ENCODE results near the gene MLLT3.
A peak's percentile ranks its signal among the peaks of the same experiment; 100 is the strongest.

The MLLT3 gene

DNA sequence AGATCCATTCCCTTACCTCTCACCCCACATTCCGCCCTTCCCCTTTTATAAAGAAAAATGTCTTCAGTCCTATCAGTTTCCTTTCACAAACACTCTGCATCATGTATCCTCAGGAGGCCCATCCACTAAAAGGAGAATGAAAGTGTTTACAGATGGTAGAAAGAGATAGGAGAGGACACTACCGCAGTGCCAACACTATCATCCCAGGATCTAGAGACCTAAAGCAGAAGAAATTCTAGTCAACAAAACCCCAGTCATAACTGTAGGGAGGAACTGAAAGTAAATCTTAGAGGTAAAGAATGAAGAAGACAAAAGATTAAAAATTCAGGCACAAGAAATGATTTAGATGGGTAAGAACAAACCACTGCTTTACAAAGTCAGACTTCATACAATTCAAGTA, 114.1 kb downstream of the MLLT3 start:
- peak; percentile 67 for DNase-seq

DNA sequence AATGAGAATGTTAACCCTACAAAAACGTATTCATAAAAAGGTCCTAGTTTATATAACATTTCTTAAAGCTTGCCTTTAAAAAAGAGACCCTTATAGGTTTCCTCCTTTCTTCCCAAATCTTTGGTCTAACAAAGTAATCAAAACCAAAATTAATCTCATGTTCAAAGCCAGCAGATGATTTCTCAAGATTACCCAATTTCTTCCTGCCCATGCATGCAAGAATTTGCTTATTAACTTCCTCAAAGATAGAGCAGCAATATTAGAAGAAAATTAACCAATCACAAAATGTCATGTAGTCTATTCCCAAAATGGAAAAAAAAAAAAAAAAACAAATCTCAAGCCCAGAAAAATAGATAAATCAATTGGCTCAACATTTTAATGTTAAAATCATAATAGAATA, 114.9 kb downstream of the MLLT3 start:
- DNase-seq = no peak

DNA sequence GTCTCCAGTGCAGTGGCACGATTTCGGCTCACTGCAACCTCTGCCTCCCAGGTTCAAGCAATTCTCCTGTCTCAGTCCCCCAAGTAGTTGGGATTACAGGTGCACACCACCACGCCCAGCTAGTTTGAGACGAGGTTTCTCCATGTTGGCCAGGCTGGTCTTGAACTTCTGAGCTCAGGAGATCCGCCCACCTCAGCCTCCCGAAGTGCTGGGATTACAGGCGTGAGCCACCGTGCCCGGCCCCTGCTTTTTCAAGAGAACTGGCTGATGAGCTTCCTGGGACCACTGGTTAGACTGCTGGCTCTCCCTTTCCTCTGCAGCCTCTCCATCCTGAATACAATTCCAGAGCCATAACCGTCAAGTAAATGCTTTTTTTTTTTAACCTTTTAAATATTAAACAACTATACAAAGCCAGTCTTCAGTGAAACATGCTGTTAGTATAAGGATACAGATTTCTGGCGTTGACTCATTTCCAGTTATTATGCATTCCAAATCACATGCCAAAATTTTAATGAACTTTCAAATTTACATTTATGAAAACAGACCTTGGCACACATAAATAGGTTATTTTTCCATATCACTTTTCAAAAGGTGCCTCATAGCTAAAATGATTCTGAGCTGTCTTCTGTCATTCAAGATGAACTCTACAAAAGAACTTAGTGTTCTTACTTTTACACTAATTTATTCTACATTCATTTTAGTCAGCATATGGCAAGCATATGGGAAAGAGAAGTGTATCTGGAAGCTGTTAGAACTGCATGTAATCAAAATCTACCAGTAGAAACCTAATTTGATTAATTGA, 116.0 kb downstream of the MLLT3 start:
- DNase-seq = no peak

DNA sequence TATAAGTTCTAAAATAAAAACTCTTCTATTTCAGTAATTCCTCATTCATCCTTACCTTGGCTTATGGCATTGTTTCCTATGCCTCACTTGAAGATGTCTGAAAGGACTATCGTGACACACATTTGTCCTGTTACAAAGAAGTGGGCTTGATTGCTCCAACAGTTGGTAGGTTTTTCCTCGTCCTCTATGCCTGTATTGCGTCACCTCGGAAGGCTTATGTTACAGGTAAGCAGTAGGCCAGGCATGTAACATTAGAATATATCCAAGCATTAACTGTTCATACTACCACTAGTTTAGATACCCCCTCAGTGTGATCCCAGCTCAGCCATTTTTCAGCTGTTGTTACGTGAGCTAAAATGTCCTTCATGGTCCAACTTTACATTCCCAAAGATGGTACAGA, 116.7 kb downstream of the MLLT3 start:
- DNase-seq = no peak

DNA sequence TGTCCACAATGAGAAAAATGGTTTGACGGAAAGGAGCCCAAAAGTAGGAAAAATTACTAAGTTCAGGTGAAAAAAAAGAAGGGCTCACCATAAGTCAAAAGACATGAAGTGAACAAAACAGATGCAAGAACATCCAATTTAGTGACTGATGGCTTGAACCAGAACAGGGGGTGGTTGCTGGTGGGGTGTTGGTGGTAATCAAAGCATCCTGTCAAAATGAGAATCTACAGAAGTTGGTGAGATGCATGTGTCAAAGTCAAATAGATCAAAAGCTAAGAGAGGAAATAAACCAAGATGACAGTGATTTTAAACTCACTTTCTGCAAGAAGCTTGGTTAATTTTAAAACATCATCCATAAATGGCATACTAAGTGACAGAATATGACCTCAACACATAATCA, 117.4 kb downstream of the MLLT3 start:
- peak; percentile 26 for DNase-seq

DNA sequence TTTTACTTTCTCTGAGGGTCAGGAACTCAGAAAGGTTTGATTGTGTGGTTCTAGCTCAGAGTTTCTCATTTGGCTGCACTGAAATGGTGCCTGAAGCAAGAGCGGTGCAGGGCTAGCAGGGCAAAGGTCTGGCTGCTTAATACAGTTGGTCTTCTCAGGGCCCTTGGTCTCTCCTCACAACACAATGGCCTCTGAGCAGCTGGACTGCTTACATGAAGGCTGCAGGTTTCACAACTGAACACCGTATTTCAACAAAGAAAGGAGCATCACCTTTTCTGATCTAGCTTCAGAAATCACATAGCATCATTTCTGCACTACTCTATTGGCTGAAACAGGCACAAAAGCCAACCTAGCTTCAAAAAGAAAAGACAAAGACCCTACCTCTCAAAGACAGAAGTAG, 122.2 kb downstream of the MLLT3 start:
- DNase-seq = no peak

DNA sequence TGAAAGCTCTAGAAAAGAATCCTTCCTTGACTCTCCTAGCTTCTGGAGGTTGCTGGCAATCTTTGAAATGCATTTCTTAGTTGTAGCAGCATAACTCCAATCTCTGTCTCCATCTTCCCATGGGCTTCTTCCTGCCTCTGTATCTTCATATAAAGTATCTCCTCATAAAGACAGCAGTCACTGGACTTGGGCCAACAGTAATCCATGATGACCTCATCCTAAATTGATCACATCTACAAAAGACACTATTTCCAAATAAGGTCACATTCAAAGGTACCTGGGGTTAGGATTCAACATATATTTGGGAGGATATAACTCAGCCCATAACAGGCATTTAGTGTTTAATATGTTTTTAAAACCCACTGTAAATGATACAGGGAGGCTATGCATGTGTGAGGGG, 123.3 kb downstream of the MLLT3 start:
- DNase-seq = no peak

DNA sequence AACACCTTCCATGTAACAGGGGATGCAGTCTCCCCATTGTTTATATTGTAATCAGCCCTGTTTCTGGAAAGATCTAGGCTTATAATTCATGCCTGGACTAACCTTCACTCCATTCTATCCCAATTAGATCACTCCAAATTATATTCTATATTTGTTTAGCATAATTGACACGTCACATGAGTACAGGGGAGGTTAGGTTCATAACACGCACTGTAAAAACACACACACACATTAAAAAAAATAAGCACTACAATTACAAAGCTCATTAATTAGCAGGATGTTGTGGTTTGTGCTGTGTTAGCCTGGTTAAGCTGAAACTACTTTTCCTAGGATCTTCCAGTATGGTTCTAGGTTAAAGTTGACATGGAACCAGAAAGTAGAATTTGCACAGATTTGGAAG, 126.0 kb downstream of the MLLT3 start:
- DNase-seq = no peak

DNA sequence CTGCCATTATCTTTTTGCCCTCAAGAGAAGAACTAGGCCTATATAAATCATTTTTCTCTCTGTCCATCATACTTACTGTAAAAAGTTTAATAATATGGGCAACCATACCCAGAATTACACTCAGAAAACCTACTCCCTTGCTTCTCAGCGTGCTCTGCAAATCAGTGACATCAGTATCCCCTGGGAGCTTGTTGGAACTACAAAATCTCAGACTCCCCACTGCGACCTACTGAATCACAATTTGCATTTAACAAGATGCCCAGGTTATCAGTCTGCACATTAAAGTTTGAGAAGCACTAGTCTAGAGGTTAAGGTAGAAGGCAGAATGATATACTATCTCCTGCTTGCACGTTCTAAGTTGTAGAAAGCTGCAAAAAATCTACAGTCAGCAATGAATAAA, 127.2 kb downstream of the MLLT3 start:
- DNase-seq = no peak

DNA sequence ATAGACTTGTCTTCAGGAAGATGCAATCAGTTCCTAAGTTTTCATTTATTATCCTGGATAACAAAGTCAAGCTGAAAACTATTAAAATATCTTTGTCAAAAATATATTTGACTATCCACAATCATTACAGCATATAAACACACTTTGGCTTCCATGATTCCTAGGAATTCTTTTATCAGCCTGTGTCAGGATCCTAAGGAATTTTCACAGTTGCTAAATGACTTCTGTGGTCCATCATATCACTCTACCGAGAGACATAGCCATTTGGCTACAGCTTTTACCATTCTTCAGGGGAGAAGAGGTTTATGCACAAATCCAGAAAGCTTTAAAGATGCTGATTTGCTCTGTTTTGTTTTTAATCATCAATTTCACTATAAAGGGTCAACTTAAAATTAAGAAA, 128.3 kb downstream of the MLLT3 start:
- DNase-seq = no peak

DNA sequence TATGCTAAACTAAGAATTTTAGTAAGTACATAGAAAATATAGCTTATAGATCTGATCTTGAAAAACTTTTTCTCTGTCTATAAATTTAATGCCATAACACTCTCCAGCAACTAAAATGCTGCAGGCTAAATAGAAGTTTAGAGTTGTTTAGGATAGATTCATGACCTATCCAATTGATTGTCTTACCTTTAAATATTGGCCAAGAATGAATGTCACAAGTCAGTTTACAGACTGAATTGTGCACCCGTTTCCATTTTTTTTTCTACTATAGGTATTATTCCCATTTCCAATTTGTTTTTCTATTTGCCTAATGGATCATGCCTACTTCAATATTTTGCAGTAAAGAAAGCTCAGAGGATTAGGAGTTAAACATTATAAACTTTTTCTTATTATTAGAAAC, 129.5 kb downstream of the MLLT3 start:
- DNase-seq = no peak

DNA sequence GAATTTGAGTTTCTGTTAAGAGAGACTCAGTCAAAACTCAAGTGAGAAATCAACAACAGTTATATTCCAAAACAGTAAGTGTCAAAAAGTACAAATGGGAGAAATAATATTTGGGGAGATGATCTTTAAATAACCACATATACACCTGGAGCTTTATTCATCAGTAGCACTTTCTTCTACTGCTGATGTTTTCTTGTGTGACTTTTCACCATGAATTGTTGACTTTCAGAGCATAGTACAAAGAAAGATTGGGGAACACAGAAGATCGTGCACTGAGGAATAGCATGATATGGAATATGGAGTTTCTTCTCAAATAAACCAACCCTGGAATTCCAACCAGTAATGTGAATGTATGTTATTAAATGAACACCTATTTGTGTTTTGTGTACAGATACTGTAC, 130.7 kb downstream of the MLLT3 start:
- no peak for DNase-seq

DNA sequence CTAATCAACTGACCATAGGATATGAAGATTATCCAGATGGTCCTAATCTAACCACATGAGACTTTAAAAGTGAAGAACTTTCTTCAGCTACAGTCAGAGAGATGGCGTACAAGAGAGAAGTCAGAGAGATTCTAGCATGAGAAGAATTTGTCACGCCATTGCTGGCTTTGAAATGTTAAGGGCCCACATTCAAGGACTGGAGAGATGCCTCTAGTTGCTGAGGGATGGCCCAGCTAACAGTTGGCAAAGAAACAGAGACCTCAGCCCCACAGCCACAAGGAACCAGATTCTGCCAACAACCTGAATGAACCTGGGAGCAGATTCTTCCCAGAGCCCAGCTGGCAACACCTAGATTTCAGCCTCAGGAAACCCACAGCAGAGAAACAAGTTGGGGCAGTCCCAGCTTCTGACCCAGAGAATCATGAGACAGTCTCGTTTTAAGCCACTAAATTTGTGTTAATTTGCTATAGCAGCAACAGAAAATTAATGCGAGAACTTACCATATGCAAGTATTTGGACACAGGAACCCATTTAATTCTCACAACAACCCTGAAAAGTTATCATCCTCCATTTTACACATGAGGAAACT, 132.0 kb downstream of the MLLT3 start:
- DNase-seq = no peak

DNA sequence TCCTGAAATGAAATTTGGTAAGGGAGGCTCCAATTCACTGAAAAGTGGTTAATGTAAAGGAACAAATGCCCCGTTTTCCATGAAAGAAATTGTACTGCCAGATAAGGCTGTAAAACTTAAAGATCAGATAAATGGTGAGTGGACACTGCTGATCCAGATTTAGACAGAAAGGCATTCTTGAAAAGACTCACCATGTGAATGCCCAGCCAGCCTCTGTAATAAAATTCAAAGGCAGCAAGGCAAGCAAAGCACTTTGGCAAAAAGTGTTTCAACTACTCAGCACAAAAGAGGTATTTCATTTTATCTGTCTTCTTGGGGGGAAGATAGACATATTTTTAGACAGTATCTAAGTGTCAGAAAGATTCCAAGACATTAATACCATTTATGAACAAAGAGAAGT, 133.6 kb downstream of the MLLT3 start:
- DNase-seq = no peak

DNA sequence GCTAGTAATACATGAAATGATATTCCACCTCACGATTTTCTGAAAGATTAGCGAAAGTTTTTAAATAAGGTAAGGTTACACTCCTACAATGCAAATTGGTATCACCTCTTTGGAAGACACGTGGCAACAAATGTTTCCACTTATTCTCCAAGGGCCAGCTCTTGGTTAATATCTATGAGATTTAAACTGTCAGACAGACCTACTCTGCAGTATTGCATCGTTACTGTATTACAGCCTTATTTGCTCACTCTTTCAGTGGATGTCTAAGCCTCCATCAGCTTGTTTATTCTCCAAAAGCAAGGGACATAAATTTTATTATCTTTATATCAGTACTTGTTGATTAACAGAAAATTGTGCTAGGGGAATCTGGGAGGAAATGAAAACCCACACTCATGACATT, 135.7 kb downstream of the MLLT3 start:
- DNase-seq = no peak

DNA sequence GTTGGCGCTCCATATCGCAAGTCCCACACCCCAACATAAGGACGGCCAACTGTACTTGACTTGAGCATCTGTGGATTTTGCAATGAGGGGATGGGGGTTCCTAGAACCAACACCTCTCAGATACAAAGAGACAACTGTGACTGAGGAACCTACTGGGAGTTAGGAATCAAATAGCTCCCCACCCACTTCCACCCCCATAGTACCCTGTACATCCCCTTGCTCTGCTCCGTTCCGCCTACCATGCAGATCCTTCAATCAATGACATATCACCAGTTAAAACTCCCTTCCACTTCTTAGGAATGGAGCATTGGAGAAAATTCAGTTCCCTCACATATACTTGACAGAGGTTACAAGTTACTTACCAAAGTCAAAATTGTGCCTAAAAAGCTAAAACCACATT, 140.9 kb downstream of the MLLT3 start:
- no peak for DNase-seq

DNA sequence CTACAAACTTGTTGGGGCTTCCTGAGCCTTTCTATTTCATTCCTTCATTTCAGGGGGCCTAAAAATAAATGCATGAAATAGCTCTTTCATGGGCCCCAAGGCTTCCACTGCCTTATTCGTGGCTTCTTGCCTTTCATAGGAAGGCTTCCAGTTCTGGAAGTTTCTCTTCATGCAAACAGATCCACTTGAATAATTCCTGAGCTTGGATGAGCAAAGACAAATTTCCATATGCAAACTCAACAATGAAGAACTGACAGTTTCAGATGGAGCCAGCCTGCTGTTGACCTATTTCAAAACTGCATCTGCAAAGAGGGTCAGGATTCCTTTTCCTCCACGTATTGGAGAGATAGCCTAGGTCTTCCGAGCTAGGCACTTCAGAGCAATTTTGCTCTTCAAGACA, 142.1 kb downstream of the MLLT3 start:
- no peak for DNase-seq

DNA sequence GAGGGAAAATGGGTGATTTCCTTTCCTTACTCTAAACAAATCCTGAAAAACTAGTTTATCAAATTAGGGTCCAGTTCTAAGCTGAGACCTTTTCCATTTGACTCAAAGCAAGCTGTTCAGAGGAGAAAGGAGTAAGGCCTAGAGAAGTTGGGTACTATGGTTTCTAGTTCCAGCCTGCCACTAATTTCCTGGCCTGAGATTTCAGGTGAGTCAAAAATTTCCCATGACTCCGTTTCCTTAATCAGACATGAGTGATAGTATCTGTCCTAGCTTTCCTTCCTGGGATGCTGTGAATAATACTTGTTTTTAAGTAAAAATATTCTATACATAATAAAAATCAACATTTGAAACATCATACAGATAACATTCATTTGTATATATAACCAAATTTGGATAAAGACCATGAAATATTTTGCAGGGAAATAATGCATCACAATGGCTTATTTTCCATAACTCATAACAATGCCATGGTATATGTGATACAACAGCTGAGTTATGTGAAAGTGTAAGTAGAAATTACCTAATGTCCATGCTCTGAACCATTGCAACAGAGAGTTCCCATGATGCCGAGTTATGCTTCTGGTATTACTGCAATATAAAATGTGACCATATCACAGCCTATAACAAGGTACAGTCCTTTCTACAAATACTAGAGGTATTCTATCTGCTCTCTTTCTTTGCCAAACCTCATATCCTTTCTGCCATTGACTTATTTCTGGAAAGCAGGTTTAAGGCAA, 142.7 kb downstream of the MLLT3 start:
- DNase-seq = no peak

DNA sequence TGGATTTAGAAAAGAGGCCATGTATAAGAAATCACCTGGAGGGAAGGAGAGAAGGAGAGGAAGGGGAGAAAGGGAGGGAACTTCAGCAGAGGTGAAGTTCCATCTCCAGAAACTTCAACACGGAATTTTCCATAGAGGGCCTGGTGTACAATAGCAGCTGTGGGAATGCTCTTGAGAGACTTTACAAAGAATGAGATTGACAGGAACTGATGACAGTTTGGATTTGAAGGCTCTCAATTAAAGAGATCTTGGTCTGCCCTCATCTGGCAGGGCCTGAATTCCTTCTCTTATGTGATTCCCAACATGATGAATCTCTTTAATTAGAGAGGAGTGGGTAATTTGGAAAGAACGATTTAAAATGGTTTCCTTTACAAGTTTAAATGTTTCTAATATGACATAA, 143.5 kb downstream of the MLLT3 start:
- no peak for DNase-seq

DNA sequence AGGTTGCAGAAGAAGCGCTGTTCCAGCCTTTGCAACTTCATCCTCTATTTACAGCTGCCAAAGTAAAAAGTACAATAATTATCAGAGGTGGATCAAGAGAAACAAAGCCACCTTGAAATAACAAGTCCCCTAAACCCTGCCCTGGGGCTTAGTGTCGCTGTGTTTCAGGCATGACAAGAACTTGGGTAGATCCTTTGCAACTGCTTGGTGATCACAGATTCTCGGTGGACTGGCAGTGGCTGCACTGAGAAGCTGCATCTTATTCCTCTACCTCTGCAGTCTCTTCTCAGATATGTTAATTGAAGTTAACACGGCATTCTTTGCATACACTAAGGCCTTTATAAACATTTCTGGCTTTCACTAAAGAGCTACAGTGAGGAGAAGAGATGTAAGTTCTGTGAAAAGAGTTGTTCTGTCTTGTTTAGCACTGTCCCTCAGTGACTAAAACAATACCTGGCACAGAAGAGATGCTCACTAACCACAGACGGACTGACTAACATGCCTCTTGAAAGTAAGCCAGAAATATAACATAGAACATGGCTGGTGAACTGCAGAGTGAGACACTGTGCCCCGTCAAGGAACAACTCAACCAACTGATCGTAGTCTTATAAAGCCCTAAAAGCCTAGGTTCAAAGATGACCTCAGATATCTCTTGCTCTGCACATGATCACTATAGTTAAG, 144.2 kb downstream of the MLLT3 start:
- peak; percentile 1 for DNase-seq

DNA sequence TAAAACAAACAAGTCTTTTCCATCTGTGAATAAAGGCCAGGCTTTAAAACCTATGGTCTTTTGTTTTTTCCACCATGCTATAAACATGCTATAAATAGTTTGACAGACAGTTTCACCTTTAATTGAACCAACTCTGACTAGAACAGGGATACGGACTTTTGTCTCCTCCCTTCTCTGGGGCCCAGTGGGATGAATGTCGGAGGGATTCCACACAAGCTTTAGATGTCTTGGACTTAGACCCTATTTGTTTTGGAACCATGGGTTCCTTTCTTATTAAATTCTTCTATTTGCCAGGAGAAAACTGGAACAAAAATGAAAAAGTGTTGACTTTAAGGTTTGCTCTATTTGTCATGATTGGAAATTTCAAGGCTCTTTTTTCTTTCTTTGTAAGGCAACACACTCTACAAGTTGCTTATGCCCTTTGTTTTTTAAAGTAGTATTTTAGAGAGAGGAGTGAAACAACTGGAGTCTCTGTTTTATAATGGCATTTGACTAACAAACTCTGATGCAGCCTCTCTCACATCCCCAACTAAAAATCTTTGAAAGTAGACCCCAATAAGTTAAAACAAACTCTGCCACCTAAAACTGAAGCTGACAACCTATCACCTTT, 145.3 kb downstream of the MLLT3 start:
- DNase-seq = no peak

DNA sequence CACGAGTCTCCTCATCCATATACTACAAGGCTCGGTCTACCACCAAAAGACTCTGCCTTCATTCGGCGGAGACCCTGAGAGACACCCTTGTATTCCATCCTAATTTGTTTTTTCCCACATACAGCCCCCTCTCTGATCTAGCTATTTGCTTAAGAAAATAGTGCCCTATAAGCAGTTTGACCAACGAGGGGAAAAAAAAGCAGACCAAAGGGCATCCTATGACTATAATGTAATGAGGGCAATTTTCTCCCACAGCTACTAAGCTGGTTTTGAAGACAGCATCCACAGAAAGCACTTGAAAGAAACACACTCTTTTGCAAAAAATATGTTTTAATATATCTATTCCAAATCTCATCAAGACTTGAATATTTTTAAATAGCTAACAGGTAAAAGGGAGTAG, 147.8 kb downstream of the MLLT3 start:
- no peak for DNase-seq

DNA sequence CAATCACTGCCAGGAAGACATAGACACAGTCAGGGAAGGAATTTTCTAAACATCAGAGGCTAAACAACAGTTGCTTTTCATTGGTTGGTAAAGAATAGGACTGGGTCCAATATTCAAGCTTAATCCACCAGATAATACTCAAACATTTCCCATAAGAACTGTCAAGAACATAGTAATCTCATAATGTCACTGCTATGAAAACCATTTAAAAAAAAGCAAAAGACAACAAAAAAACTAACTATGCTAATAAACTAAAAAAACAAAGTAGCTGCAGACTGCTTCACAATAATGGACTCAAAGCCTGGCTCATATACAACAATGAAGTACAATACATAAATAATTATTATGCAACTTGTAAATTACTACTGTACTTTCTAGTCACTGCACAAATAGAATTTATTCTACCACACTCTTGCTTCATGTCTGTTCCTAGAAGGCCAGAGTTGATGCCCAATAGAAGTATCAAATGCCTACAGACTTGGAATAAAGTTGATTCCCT, 148.7 kb downstream of the MLLT3 start:
- no peak for DNase-seq
